Left lung (tissue), 10 donors: ENCODE results near the gene FGF14. TPM values are rescaled to one million over a fixed set of nuclear protein-coding genes. Genes with fewer than 3 reads are reported as not detected.
A peak's percentile ranks its signal among the peaks of the same experiment; 100 is the strongest.
"Not testable (repeated sequence)": the region's sequence is repeated elsewhere in the genome, so short reads cannot be mapped to it uniquely, and the experiment has no call there.

Experiments
- ATAC-seq: fragments of 200-7000 bp; cut with Tn5 transposase; one replicate; pipeline ENCODE4 v1.9.1; 2020; ENCODE audit warnings: moderate library complexity
- DNase-seq, 4 donors: peaks; one replicate each; pipeline ENCODE4 v3.0.0-alpha.2; 2013 to 2020
- H3K27ac ChIP-seq, 2 donors: fragments of 200-600 bp; sonication (generic) in 1 of 2; one replicate each; pipeline versions ENCODE4 v1.5.0 to v1.8.0; 2020 to 2021
- H3K27me3 ChIP-seq, 2 donors: fragments of 200-600 bp; sonication (generic) in 1 of 2; one replicate each; pipeline versions ENCODE4 v1.5.0 to v1.8.0; 2020 to 2021
- H3K36me3 ChIP-seq, 2 donors: fragments of 200-600 bp; sonication (generic) in 1 of 2; one replicate each; pipeline versions ENCODE4 v1.5.0 to v1.8.0; 2020 to 2021
- H3K4me1 ChIP-seq, 2 donors: fragments of 200-600 bp; one replicate each; pipeline ENCODE4 v1.8.0; 2021
- H3K4me3 ChIP-seq, 2 donors: fragments of 200-600 bp; sonication (generic) in 1 of 2; one replicate each; pipeline versions ENCODE4 v1.5.0 to v1.8.0; 2020 to 2021; ENCODE audit warnings: mild to moderate bottlenecking in 1 of 2
- H3K9me3 ChIP-seq, 2 donors: fragments of 200-600 bp; sonication (generic) in 1 of 2; one replicate each; pipeline versions ENCODE4 v1.5.0 to v1.8.0; 2020 to 2021
- CTCF ChIP-seq, 2 donors: fragments of 200-600 bp; sonication (generic) in 1 of 2; IDR thresholded peaks; one replicate each; pipeline versions ENCODE4 v1.5.0 to v1.8.0; 2021; ENCODE audit warnings: antibody characterized with exemption in 2 of 2
- intact Hi-C, 2 donors: fragments of 100-400 bp; cut with DNase I; formaldehyde crosslinking; loops; one replicate each; pipeline versions ENCODE4 v1.11.2 to v1.14.2; 2022
- polyA plus RNA-seq, 6 donors: library from polyadenylated mRNA; unstranded; fragments of 120-200 nt; gene quantifications; one replicate each; pipeline ENCODE4 v1.2.1, GENCODE V29; 2013; ENCODE audit not compliant: insufficient read length in 6 of 6
- total RNA-seq, 2 donors: library from RNA; stranded (reverse); fragmentation: NEBNext Ultra II Directional; extraction: Animal tissue kit (Norgen Biotek cat#: 25700); gene quantifications; one replicate each; pipeline ENCODE4 v1.2.1, GENCODE V29; 2021
- donor health status: DM: no; HTN: yes; CAD: no.
- donor health status: DM: no; HTN: no; CAD: no.

The FGF14 gene
- total and polyA plus RNA-seq, 8 donors = 0.45 to 3.4 (median 0.78) TPM

GRCh38 chr13:102141625-102142472 is 260.0 kb downstream of the FGF14 start:
- TF ChIP-seq CTCF (IDR thresholded peaks at IDR 0.05) = peak; percentile 41 to 58
- Histone ChIP-seq H3K27me3 (no peaks in the 10 kb centered on the region), H3K9me3 (no peaks in the 10 kb centered on the region), H3K27ac (no peak overlapping the region), H3K36me3 (no peaks in the 10 kb centered on the region), H3K4me3 (no peak overlapping the region), H3K4me1 (no peaks in the 10 kb centered on the region)
- DNase-seq (peak in 1 of 4 donors; percentile 17), ATAC-seq (peak; percentile 39)
- intact Hi-C loops = no loop called here

DNA sequence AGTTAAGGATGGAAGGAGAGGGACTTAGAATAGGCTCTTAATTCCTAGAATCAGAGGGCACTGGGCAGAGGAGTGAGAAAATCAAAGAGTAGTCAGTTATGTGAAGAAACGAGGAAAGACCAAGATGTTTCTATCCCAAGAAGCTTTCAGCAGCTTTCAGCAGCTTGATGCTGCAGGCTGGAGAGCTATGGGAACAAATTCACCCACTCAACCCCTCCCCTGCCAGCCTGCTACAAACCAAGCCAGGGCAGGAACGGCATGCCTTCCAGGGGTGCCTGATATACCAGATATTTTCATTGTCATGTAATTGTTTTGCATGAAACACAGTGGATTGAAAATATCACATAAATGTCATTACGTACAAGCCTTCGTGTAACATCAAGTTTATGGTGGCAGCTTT is 262.2 kb downstream of the FGF14 start:
- intact Hi-C loops = no loop called here
- TF ChIP-seq CTCF (IDR thresholded peaks at IDR 0.05) = no peak

DNA sequence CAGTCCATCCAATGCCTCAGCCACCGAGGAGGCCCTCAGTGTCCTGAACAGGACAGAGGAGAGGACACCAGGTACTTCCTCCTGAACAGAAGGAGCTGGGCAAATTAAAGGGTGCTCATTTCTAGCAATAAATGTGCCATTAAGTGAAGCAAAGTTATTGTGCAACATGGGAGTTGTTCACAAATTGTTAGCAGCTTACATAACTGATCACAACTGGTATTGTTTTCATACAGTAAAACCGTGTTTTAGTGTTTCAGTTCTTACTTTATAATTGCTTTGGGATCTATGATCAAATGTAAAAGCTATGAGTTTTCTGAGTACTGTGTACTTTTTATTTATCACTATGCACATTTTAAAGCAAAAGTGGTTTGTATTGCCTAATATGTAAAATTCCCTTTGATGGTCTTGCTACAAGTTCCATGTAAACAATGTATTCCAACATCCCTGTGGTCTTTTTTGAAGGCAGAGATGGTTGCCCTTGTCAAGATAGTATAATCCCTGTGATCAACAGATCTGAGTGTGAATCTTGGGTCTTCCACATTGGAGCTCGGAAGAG is 263.1 kb downstream of the FGF14 start:
- Histone ChIP-seq H3K9me3 (no peaks in the 10 kb centered on the region), H3K27ac (no peak overlapping the region), H3K4me1 (no peaks in the 10 kb centered on the region), H3K36me3 (no peaks in the 10 kb centered on the region), H3K4me3 (no peak overlapping the region), H3K27me3 (no peaks in the 10 kb centered on the region)
- intact Hi-C loops = no loop called here
- no peak for DNase-seq
- no peak for TF ChIP-seq CTCF (IDR thresholded peaks at IDR 0.05)
- ATAC-seq = no peak

More for the DNA sequence above, 262.2 kb downstream of the FGF14 start:
- H3K27me3 ChIP-seq = no peaks in the 10 kb centered on the region
- H3K4me3 ChIP-seq = no peak overlapping the region
- H3K4me1 ChIP-seq = no peaks in the 10 kb centered on the region
- H3K27ac ChIP-seq = no peak overlapping the region
- no peak for DNase-seq
- H3K9me3 ChIP-seq = no peaks in the 10 kb centered on the region
- no peaks in the 10 kb centered on the region for H3K36me3 ChIP-seq
- ATAC-seq = no peak

GRCh38 chr13:102137904-102138303 is 263.9 kb downstream of the FGF14 start:
- H3K27me3 ChIP-seq, ATAC-seq, H3K4me3 ChIP-seq, H3K27ac ChIP-seq, H3K4me1 ChIP-seq, DNase-seq, intact Hi-C loops, H3K9me3 ChIP-seq, H3K36me3 ChIP-seq: not testable (repeated sequence)

- Histone ChIP-seq H3K27me3 (no peaks in the 10 kb centered on the region), H3K4me3 (no peak overlapping the region), H3K4me1 (no peaks in the 10 kb centered on the region), H3K36me3 (no peaks in the 10 kb centered on the region), H3K9me3 (no peaks in the 10 kb centered on the region), H3K27ac (no peak overlapping the region)
- DNase-seq = no peak
- ATAC-seq = no peak
- TF ChIP-seq CTCF (IDR thresholded peaks at IDR 0.05) = no peak
- intact Hi-C loops = no loop called here
These were observed 265.0 kb downstream of the FGF14 start for GRCh38 chr13:102136735-102137296.
